DOHH2 (cell line): ENCODE results near the gene PGBD5.

Experiments
- H3F3A ChIP-seq: fragments of 200-600 bp; sonication (generic), shearing (Covaris generic); 2 replicates; pipeline ENCODE4 v1.6.0; 2016; ENCODE audit warnings: antibody characterized with exemption, mild to moderate bottlenecking; ENCODE audit not compliant: control insufficient read depth, insufficient read depth
- H3K27ac ChIP-seq: fragments of 200-600 bp; sonication (generic); 2 replicates; pipeline ENCODE4 v1.5.1; 2014; ENCODE audit warnings: low read depth, mild to moderate bottlenecking, low read length, moderate library complexity
- H3K27me3 ChIP-seq: fragments of 200-600 bp; sonication (generic); 2 replicates; pipeline ENCODE4 v1.6.1; 2014; ENCODE audit warnings: mild to moderate bottlenecking, low read length, mixed read lengths; ENCODE audit not compliant: control insufficient read depth
- H3K36me3 ChIP-seq: fragments of 200-600 bp; sonication (generic); 2 replicates; pipeline ENCODE4 v1.6.1; 2014; ENCODE audit warnings: mild to moderate bottlenecking, low read length, moderate library complexity, mixed read lengths; ENCODE audit not compliant: control insufficient read depth
- H3K4me1 ChIP-seq: fragments of 200-600 bp; sonication (generic); 2 replicates; pipeline ENCODE4 v1.6.1; 2014; ENCODE audit warnings: mild to moderate bottlenecking, low read length, mixed read lengths; ENCODE audit not compliant: control insufficient read depth
- H3K4me2 ChIP-seq: fragments of 200-600 bp; sonication (generic); 2 replicates; pipeline ENCODE4 v1.6.0; 2014; ENCODE audit warnings: mild to moderate bottlenecking, low read length, moderate library complexity
- H3K4me3 ChIP-seq: fragments of 200-600 bp; sonication (generic); 2 replicates; pipeline ENCODE4 v1.5.1; 2014; ENCODE audit warnings: mild to moderate bottlenecking, low read length, mixed read lengths
- H3K79me2 ChIP-seq: fragments of 200-600 bp; sonication (generic); 2 replicates; pipeline ENCODE4 v1.6.1; 2014; ENCODE audit warnings: mild to moderate bottlenecking, low read length, mixed read lengths; ENCODE audit not compliant: control insufficient read depth
- H3K9me2 ChIP-seq: fragments of 200-600 bp; sonication (generic); replicated peaks from 2 replicates; pipeline ENCODE4 v1.6.1; 2014; ENCODE audit warnings: mild to moderate bottlenecking, low read length, mixed read lengths; ENCODE audit not compliant: control insufficient read depth
- H3K9me3 ChIP-seq: fragments of 200-600 bp; sonication (generic); 2 replicates; pipeline ENCODE4 v1.6.1; 2014; ENCODE audit warnings: antibody characterized with exemption, low read length, mixed read lengths; ENCODE audit not compliant: control insufficient read depth, insufficient read depth
- H4K20me1 ChIP-seq: fragments of 200-600 bp; sonication (generic); 2 replicates; pipeline ENCODE4 v1.6.0; 2014; ENCODE audit warnings: low read depth, mild to moderate bottlenecking, antibody characterized with exemption, low read length, moderate library complexity; ENCODE audit not compliant: control insufficient read depth, insufficient read depth
- CTCF ChIP-seq: fragments of 200-600 bp; sonication (generic); IDR thresholded peaks from one replicate; pipeline ENCODE4 v1.5.1; 2014; ENCODE audit warnings: antibody characterized with exemption, mild to moderate bottlenecking, low read depth, low read length; ENCODE audit not compliant: poor library complexity, severe bottlenecking
- EZH2phosphoT487 ChIP-seq: fragments of 200-600 bp; sonication (generic); IDR thresholded peaks from 2 replicates; pipeline ENCODE4 v1.6.1; 2017; ENCODE audit warnings: borderline replicate concordance, mild to moderate bottlenecking, antibody characterized with exemption, low read length, moderate library complexity, mixed read lengths

PGBD5 gene

GRCh38 chr1:230368871-230369270, 57.3 kb downstream of the PGBD5 start:
- H3K4me2 ChIP-seq, result no peak overlapping the region
- no peaks in the 10 kb centered on the region for H3K27me3 ChIP-seq
- no peak overlapping the region for H3K27ac ChIP-seq
- no peaks in the 10 kb centered on the region for H3K79me2 ChIP-seq
- H3K9me2 ChIP-seq, result no peaks in the 10 kb centered on the region
- no peak overlapping the region for H3K4me3 ChIP-seq
- TF ChIP-seq EZH2phosphoT487, result no peak
- TF ChIP-seq CTCF, result no peak
- H3K4me1 ChIP-seq, result no peaks in the 10 kb centered on the region
- H3K36me3 ChIP-seq, result no peaks in the 10 kb centered on the region
- H3F3A ChIP-seq, result no peaks in the 10 kb centered on the region
- H4K20me1 ChIP-seq, result no peaks in the 10 kb centered on the region
- no peaks in the 10 kb centered on the region for H3K9me3 ChIP-seq

- H3K27ac ChIP-seq, result no peak overlapping the region
- H3K4me1 ChIP-seq, result no peaks in the 10 kb centered on the region
- no peak overlapping the region for H3K4me2 ChIP-seq
- no peaks in the 10 kb centered on the region for H3K36me3 ChIP-seq
- H3F3A ChIP-seq, result no peaks in the 10 kb centered on the region
- H3K9me2 ChIP-seq, result no peaks in the 10 kb centered on the region
- H3K27me3 ChIP-seq, result no peaks in the 10 kb centered on the region
- no peaks in the 10 kb centered on the region for H4K20me1 ChIP-seq
- no peaks in the 10 kb centered on the region for H3K79me2 ChIP-seq
- H3K9me3 ChIP-seq, result no peaks in the 10 kb centered on the region
- H3K4me3 ChIP-seq, result no peak overlapping the region
- no peak for TF ChIP-seq EZH2phosphoT487
- no peak for TF ChIP-seq CTCF
Observed at GRCh38 chr1:230368363-230368762, 57.8 kb downstream of the PGBD5 start.

GRCh38 chr1:230366504-230366915, 59.6 kb downstream of the PGBD5 start:
- Histone ChIP-seq H4K20me1 (no peaks in the 10 kb centered on the region), H3K4me3 (no peak overlapping the region), H3K79me2 (no peaks in the 10 kb centered on the region), H3K27me3 (no peaks in the 10 kb centered on the region), H3K27ac (no peak overlapping the region), H3K36me3 (no peaks in the 10 kb centered on the region), H3K4me1 (no peaks in the 10 kb centered on the region), H3K9me2 (no peaks in the 10 kb centered on the region), H3K4me2 (no peak overlapping the region), H3F3A (no peaks in the 10 kb centered on the region), H3K9me3 (no peaks in the 10 kb centered on the region)
- no peak for TF ChIP-seq CTCF
- no peak for TF ChIP-seq EZH2phosphoT487

- no peaks in the 10 kb centered on the region for H3K9me2 ChIP-seq
- H3F3A ChIP-seq, result no peaks in the 10 kb centered on the region
- no peak overlapping the region for H3K4me3 ChIP-seq
- no peaks in the 10 kb centered on the region for H3K9me3 ChIP-seq
- no peaks in the 10 kb centered on the region for H3K36me3 ChIP-seq
- TF ChIP-seq EZH2phosphoT487 (no peak), CTCF (no peak)
- H3K79me2 ChIP-seq, result no peaks in the 10 kb centered on the region
- no peaks in the 10 kb centered on the region for H4K20me1 ChIP-seq
- no peak overlapping the region for H3K4me2 ChIP-seq
- H3K4me1 ChIP-seq, result no peaks in the 10 kb centered on the region
- no peaks in the 10 kb centered on the region for H3K27me3 ChIP-seq
- no peak overlapping the region for H3K27ac ChIP-seq
Observed at GRCh38 chr1:230365723-230366307, 60.3 kb downstream of the PGBD5 start.
